HL-60/S4 treated with phorbol 12-myristate 13-acetate at 8.2 ng/mL for 4 days and 3 days (cell line): ENCODE data around the gene ATOSA.

Experiments
- in situ Hi-C: fragments of 300-500 bp; cut with MboI; formaldehyde crosslinking; loops from 2 replicates; pipeline ENCODE4 v1.15.0; 2022; ENCODE audit warnings: low sequenced_read_pairs

The ATOSA gene, protein sequence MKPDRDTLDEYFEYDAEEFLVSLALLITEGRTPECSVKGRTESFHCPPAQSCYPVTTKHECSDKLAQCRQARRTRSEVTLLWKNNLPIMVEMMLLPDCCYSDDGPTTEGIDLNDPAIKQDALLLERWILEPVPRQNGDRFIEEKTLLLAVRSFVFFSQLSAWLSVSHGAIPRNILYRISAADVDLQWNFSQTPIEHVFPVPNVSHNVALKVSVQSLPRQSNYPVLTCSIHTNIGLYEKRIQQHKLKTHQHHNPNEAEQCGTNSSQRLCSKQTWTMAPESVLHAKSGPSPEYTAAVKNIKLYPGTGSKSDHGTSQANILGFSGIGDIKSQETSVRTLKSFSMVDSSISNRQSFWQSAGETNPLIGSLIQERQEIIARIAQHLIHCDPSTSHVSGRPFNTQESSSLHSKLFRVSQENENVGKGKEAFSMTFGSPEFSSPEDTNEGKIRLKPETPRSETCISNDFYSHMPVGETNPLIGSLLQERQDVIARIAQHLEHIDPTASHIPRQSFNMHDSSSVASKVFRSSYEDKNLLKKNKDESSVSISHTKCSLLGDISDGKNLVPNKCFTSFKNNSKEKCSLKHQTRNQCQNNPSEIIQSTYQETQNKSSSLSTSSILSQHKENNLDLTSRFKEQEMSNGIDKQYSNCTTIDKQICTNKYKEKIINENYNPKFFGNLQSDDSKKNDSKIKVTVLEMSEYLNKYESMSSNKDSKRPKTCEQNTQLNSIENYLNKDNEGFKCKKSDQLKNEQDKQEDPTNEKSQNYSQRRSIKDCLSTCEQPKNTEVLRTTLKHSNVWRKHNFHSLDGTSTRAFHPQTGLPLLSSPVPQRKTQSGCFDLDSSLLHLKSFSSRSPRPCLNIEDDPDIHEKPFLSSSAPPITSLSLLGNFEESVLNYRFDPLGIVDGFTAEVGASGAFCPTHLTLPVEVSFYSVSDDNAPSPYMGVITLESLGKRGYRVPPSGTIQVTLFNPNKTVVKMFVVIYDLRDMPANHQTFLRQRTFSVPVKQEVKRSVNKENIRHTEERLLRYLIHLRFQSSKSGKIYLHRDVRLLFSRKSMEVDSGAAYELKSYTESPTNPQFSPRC

DNA sequence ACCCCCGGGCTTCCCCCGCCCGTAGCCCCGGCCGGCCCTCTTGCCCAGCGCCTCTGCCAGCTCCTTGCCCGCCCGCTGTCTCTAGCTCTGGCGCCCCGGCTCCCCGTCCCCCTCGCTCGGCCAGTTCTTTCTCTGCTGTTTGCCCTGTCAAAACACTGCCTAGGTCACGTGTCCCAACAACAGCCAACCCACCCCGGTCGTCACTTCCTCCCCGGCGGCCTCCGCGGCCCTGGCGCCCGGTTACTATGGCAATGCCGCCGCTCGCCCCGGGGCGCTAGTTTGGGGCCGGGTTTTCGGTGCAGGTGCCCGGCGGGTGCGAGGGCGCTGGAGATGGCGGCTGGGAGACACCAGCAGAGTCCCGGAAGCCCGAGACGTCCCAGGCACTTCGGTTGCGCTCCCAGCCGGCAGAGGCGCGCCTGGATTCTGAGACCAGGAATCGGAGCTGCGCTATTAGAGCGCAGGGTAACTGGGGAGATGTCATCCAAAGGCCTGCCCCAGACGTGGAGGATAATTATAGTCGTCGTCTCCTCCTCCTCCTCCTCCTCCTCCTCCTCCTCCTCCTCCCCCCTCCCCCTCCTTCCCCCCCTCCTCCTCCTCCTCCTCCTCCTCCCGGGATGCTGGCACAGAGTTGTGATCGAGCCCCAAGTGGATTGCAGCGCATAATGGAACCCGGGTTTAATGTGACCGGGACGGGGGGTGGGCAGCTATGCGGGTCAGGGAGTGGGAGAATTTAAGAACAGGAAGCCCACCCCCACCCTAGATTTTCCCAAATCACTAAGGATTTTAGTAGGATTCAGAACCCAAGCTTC, at the start of gene ATOSA:
ATOSA (minus strand) TSS at position 157 of the 809 bp plus-strand sequence. CDS start 1,367 bp downstream, outside the sequence.
- in situ Hi-C loops, result no loop called here

DNA sequence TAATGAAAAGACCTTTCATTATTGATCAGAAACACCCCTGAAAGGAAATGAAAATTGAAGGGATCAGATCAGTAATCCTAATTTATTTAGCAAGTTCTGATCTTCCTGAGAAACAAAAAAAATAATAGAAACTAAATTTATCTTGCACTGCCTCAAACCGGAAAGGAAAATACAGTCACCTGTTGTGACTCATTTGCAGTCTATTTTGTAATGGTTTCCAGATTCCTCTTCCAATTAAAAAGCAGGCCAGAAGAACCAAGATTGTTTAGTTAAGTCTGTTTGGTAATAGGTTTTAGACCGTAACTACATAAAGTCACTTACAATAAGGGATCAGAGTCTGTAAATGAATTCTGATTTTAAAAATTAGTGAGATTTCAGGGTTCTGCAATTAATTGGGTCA, 49.7 kb upstream of the ATOSA start:
- in situ Hi-C loops, result loop anchor here (25.0 kb wide), 1 partner anchor 392 kb away; no protein-coding TSS in a partner anchor

DNA sequence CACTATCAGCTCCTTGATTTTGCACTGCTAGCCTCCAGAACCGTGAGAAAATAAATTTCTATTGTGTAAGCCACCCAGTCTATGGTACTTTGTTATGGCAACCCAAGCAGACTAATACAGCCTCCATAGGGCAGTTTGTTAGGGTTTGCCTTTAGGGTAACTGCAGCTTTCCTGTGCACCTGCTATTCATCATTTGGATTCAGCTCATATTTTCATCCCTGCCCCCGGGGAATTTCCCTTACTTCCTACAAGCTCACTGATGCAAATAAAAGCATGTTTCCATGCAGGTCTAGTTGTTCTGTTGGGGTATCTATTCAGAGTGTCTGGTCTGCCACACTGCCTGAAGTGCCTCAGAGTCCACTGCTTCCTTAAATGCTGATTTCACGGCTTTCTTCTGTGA, 48.6 kb upstream of the ATOSA start:
- in situ Hi-C loops, result loop anchor here (25.0 kb wide), 1 partner anchor 391 kb away; no protein-coding TSS in a partner anchor

DNA sequence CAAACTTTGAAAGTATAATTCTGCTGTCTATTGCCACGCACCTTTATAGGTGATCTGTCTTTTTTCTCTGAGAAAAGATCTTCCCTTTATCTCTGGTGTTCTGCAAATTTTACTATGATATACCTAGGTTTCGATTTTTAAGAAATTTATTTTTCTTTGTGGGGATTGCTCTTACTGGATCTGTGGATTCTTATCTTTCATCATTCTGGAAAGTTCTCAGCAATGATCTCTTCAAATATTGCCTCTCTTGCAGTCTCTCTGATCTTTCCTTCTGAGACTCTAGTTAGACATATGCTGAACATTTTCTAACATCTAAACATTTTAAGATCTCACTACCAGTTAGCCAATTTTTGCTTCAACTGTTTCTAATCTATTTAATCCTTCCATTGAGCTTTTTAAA, 47.0 kb upstream of the ATOSA start:
- in situ Hi-C loops, result loop anchor here (25.0 kb wide), 1 partner anchor 389 kb away; no protein-coding TSS in a partner anchor

DNA sequence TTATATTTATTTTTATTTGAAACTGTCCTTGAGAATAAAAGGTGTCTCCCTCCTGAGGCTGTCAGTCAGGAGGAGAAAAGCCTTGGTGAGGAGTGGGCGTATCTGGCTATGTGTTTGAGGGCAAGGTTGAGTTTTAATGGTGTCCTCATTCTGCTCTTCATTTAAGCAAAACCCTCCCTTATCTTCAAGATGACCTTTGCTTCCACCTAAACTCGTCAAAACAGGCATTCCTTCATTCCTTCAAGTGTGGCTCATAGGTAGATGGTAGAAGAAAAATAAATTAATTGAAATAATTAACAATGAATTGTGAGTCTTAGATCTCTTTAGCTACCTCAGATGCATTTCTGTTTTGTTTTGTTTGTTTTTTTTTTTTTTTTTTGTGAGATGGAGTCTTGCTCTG, 39.4 kb upstream of the ATOSA start:
- in situ Hi-C loops, result no loop called here

DNA sequence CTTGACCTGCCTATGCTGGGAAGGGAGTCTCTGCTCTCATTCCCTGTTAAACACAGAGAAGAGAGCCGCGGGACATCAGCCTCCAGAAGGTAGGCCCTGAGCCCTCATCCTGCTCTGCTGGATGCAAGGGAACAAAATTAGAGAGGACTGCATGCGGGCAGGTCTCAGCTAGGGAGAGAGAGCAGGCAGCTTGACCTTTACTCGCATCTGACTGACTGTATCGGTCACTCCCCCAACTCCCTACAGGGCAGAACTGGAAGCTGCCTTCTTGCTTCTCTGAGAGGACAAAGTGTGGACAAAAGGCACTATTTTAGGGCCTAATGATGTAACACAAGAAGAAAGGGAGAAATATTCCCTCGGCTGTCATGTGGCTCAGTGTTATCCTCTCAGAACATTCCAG, 38.7 kb upstream of the ATOSA start:
- in situ Hi-C loops, result no loop called here

DNA sequence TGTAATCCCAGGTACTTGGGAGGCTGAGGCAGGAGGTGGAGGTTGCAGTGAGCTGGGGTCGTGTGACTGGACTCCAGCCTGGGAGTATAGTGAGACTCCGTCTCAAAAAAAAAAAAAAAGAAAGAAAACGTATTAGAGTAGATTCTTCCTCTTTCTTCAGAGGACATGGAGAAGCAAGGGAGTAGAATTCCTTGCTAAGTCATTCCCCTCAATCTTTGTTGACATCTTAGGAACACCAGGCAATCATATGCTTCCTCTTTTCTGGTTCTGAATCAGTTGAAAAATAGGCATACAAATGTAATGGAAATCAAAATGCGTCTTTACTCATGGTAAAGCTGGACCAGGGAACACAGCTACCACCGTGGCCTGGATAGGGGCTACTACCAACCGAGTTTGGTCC, 38.3 kb upstream of the ATOSA start:
- in situ Hi-C loops, result no loop called here

DNA sequence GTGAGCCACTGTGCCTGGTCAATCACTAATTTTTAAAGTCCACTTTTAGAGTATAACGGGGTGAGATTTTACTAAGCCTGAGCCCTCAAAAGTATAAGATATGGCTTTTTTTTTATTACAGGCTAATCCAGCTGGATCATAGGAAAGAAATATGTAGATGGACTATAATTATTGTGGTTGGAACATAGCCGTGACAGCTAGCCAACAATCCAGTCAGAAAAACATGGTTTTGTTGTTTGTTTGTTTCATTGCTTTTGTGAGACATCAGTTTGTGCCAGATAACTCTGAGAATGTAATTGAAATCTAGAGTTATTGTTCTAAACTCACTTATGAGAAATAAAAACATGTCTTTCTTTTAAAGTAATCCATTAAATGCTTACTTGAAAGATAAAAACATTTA, 37.3 kb upstream of the ATOSA start:
- in situ Hi-C loops, result no loop called here

DNA sequence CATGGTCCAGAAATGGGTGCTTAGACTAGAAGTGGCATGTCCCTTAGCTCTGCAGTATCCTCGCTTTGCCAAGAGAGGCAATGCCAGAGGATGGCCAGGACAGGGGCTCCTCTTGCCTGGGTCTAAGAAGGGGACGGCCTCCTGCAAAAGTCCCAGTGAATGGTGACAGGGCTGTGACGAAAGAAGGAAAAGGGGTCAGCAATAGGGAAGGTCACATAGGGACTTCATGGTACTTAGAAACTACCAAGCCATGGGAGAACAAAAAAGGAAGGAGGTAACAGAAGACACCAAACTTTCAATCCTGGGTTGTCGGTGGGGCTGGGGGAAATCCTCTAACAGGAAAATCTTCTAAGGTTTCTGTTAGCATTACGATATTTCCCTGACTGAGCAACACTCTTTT, 36.2 kb upstream of the ATOSA start:
- in situ Hi-C loops, result no loop called here

DNA sequence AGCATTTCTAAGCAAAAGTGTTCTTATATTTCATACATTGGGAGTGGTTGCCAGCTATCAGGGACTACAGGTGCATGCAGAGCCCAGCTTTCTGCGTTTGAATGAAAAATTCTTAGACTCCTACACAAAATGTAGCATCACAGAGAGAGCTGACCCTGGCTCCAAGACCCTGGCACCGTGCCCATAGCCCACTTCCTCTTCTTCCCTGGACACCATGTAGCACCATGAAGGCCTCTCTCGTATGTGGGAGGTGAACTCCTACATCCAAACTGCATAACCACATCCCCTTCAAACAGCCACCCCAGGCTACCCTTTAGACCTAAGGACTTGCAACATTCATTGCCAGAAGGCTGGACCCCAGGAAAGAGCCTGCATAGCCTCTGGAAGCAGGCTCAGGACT, 35.8 kb upstream of the ATOSA start:
- in situ Hi-C loops, result no loop called here

DNA sequence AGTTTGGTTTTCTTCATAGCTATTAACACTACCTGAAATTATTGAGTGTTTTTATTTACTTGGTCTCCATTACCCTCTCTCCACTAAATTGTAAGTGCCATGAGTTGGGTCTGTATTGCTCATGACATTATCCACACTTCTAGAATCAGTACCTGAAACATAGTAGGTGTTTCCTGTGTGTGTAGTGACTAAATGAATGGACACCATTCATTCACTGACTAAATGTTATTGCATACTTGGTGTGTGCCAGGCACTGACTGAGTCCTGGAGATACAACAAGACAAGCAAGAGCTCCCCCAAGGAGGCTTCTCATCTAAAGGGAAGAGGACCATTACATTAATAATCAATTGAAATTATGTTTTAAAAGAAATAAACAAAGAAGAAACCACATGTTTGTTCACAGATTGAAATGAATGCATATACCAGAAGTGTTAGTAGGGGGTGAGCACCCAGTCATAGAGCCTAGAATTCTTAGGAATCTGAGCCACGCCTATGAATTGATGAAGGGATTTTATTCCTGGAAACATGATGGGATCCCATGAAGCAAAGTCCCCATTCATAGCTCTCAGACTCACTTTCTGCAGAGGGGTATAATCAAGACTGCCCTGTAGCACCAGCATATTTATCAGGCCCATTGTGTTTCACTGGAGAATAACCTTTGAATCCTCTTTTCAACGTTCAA, 31.7 kb upstream of the ATOSA start:
- in situ Hi-C loops, result no loop called here

DNA sequence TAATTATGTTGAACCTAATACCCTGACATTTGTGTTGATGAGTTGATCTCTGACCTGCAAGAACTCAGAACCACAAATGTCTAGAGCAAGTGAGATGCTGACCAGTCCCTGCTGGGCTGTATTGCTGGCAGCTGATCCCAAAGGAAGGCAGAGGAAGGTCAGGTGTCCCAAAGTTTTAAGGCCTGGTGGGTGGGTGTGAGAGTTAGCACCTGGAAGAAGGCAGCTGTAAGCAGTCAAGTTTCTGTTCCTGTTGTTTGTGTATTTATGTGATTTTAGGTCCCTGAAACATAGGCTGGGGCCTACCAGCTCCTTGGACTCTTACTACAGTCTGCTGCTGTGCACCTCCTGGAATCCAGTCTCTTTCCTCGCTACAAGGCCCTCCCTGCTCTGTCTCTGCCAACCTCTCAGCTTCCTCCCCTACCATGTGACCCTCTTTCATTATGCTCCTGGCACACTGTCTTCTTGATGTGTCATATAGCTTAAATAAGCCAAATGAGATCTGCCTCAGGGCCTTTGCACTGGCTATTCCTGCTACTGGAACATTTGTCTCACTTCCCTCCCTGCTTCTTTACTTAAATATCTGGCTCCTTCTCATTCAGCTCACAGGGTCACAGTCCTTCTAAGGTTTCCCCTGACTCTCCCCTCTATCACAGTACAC, 31.0 kb upstream of the ATOSA start:
- in situ Hi-C loops, result no loop called here

DNA sequence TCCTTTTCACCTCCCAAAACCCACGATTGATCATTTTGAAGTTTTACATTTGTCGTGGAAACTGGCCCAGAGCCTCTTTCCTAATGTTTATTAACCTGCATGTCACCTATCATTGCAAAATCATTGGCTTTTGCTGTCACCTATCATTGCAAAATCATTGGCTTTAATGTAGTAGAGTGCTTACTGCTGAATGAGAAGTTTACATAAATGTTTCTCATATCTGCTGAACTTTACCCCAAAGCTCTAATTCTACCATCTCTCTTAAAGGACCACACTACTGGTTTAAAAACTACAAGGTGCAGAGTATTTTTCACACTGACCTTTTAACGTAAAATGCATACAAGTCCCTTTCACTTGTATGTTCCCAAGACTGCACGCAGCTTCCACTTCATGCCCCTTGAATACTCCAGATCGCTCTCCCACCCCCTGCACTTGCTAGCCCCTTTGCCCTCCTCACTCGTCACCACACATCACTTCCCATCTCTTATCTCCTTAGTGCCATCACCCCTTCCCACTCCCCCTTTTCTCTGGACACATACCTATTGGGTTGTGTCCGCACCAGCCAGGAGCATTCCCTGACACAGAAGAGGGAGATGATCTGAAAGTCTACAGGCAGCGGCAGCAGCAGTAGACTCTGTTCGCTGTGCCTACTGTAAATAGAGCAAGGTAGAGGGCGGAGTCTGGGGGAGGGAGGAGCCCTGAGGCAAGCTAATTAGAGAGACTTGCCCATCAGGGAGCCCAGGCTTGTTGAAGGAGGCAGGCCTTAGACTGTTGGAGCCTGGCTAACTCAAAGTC, 30.2 kb upstream of the ATOSA start:
- in situ Hi-C loops, result no loop called here

DNA sequence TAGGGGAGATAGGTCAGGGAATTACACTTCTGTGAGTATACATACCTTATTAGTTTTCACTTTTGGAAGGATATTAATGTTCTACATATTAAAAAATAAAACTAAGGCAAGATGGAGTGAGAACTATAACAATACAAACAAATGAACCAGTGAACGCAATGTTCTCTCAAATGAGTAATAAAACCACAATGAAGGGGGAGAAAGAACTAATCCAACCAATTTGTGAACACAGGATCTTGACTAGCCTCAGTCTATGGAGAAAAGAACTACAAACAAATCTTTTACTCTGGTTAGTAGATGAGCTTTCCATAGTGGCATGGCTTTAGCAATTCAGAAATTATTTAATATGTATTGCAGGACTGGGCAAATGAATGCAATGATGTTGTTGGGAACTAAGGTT, 26.9 kb upstream of the ATOSA start:
- in situ Hi-C loops, result no loop called here

DNA sequence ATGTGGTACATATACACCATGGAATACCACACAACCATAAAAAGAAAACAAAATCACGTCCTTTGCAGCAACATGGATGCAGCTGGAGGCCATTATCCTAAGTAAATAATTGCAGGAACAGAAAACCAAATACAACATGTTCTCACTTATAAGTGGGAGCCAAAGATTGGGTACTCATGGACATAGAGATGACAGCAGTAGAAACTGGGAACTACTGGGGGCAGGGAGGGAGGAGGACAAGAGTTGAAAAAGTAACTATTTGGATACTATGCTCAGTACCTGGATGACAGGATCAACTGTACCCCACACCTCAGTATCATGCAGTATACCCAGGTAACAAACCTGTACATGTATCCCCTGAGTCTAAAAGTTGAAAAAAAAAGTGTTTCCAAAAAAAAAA, 23.2 kb upstream of the ATOSA start:
- in situ Hi-C loops, result no loop called here

DNA sequence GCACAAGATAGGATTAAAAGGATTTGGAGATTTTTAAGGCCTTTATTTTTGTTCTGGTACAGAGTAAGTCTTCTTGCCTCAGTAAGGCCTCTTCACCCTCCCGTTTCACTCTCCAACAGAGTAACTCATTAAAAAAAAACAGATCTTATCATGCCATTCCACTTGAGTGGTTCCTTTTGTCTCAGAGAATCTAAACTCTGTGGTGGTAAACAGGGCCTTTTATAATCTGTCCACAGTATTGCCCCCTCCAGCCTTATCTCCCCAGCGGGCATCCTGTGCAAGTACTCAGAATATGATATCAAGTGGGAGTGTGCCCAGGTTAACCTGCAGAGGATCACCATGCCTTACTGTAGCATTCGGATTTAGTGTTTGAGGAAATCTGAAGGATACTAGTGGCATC, 20.3 kb upstream of the ATOSA start:
- in situ Hi-C loops, result no loop called here

DNA sequence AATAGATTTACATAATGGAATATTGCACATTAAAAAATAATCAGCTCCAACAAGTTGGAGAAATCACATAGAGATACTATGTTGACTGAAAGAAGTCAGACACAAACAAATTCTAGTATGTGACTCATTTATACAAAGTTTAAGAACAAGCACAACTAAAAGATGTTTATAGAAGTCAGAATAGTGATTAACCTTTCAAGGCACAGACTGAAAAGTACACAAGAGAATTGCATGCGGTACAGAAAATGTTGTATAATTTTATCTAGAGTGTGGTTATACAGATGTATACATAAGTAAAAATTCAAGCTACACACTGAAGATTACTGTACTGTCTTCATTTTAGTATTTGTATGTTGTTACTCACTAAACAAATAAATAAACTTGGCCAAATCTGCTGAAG, 19.3 kb upstream of the ATOSA start:
- in situ Hi-C loops, result no loop called here

DNA sequence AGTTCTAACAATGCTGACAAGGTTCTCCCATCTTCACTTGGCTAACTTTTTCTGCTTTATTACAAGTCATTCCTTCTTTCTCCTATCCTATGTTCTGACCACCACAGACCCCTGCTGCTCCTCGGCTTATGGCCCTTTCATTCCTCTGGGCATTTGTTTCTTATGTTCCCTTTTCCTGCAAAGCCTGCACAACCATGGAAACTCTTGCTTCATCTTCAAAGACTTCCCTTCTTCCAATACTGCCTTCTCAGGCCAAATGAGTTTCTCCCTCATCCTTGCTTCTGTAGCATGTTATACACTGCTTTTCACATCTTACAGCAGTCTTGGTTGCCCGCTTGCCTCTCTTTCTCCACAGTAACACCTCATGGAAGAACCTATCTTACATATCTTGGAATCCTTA, 17.9 kb upstream of the ATOSA start:
- in situ Hi-C loops, result no loop called here

DNA sequence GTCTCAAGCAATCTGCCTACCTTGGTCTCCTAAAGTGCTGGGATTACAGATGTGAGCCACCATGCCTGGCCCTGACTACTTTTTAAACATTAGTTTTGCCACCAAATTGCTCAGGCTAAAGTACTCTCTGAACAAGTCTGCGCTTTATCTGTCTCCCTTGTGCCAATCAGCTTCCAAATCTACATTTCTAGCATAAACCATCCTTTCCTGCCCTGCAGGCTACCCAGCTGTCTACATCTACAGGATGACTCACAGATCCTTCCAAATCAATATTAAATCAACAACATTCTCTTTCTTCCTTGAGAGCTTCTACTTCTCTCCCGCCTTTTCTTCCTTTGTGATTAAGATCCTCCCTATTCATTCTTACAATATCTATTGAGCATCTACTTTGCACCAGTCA, 16.0 kb upstream of the ATOSA start:
- in situ Hi-C loops, result no loop called here
